Pancreas (tissue), 10 donors: ENCODE data around the gene MRPL46. TPM values are rescaled to one million over a fixed set of nuclear protein-coding genes. Genes with fewer than 3 reads are reported as not detected.

Source experiments
- ATAC-seq, 4 donors: fragments of 200-7000 bp; cut with Tn5 transposase; one replicate each; pipeline versions ENCODE4 v1.8.0 to v1.9.1; 2020; ENCODE audit warnings: mild to moderate bottlenecking in 4 of 4, moderate library complexity in 4 of 4
- DNase-seq, 6 donors: peaks; one replicate each; pipeline ENCODE4 v3.0.0-alpha.2; 2020
- FAIRE-seq: peaks from 2 replicates; lab custom pipeline; 2012; peaks lifted over from hg19 to GRCh38; lab: Jason Lieb, UNC
- H3K27ac ChIP-seq, 4 donors: fragments of 200-600 bp; sonication (generic); 1 replicate in 3 of 4; 2 replicates in 1 of 4; pipeline versions ENCODE4 v1.5.0 to v1.8.0; 2020
- H3K27me3 ChIP-seq, 4 donors: fragments of 200-600 bp; one replicate each; pipeline ENCODE4 v1.8.0; 2021
- H3K36me3 ChIP-seq, 3 donors: fragments of 200-600 bp; sonication (generic) in 1 of 3; one replicate each; pipeline versions ENCODE4 v1.5.0 to v1.8.0; 2020 to 2021
- H3K4me1 ChIP-seq, 3 donors: fragments of 200-600 bp; one replicate each; pipeline ENCODE4 v1.8.0; 2021
- H3K4me3 ChIP-seq, 4 donors: fragments of 200-600 bp; sonication (generic) in 2 of 4; one replicate each; pipeline versions ENCODE4 v1.5.0 to v1.8.0; 2020 to 2021
- H3K9me3 ChIP-seq, 4 donors: fragments of 200-600 bp; one replicate each; pipeline ENCODE4 v1.8.0; 2021
- CTCF ChIP-seq, 4 donors: fragments of 200-600 bp; sonication (generic) in 3 of 4; IDR thresholded peaks; one replicate each; pipeline versions ENCODE4 v1.5.0 to v1.8.0; 2021; ENCODE audit warnings: antibody characterized with exemption in 4 of 4
- WGBS, 2 donors: extraction: QIAGEN DNeasy Blood & Tissue Kit; methylation state at CpG; one replicate each; pipeline ENCODE4 v1.1.7; 2013; 5-methylcytosine and 5-hydroxymethylcytosine counted together
- intact Hi-C, 3 donors: fragments of 100-400 bp; cut with DNase I; formaldehyde crosslinking; loops; one replicate each; pipeline versions ENCODE4 v1.11.1 to v1.14.2; 2022
- polyA plus RNA-seq, 2 donors: library from polyadenylated mRNA; stranded (reverse); fragments of 200-250 nt; gene quantifications; one replicate each; pipeline ENCODE4 v1.2.3, GENCODE V29; 2013
- total RNA-seq, 6 donors: library from RNA; stranded (reverse); fragmentation: NEBNext Ultra II Directional in 4 of 6; extraction: Animal tissue kit (Norgen Biotek cat#: 25700) in 4 of 6; gene quantifications; one replicate each; pipeline versions ENCODE4 v1.2.1 to v1.2.4, GENCODE V29; 2021 to 2023
- donor health status: healthy with polysubstance abuse.
- donor health status: DM: no; HTN: no; CAD: no; lungs with moderate emphysema.
- donor health status: DM: no; HTN: no; CAD: no.
- donor health status: control.
- donor health status: control.
- donor health status: Bipolar disorder and iron deficiency.
- donor health status: DM: yes; HTN: yes; CAD: no.
- donor health status: DM: no; HTN: no; CAD: no.
- donor health status: DM: no; HTN: no; CAD: no.
- donor health status: DM: yes; HTN: yes; CAD: no.

Gene MRPL46
- total and polyA plus RNA-seq, 8 donors, result 6.2 to 18.9 (median 9.1) TPM

GRCh38 chr15:88431441-88431840 is 35.7 kb downstream of the MRPL46 start:
- WGBS, 2 donors, result 60 to 69% methylated on average over 10 of the region's 10 CpGs

GRCh38 chr15:88430051-88430450 is 37.1 kb downstream of the MRPL46 start:
- no peaks in the 10 kb centered on the region for H3K36me3 ChIP-seq
- intact Hi-C loops, result no loop called here
- no peak overlapping the region for H3K27ac ChIP-seq
- no peaks in the 10 kb centered on the region for H3K4me1 ChIP-seq
- H3K27me3 ChIP-seq, result peaks cover 0 to 7% (median 0%) of the 10 kb centered on the region in 4 donors
- no peak for TF ChIP-seq CTCF (IDR thresholded peaks at IDR 0.05)
- H3K4me3 ChIP-seq, result no peak overlapping the region
- H3K9me3 ChIP-seq, result no peaks in the 10 kb centered on the region
- DNase-seq (no peak), FAIRE-seq (no peak), ATAC-seq (no peak)

More at GRCh38 chr15:88431441-88431840, 35.7 kb downstream of the MRPL46 start:
- DNase-seq, result no peak
- H3K9me3 ChIP-seq, result no peaks in the 10 kb centered on the region
- H3K4me1 ChIP-seq, result no peaks in the 10 kb centered on the region
- ATAC-seq, result no peak
- H3K27ac ChIP-seq, result no peak overlapping the region
- FAIRE-seq, result no peak
- no peak overlapping the region for H3K4me3 ChIP-seq
- intact Hi-C loops, result no loop called here
- H3K36me3 ChIP-seq, result no peaks in the 10 kb centered on the region
- no peak for TF ChIP-seq CTCF (IDR thresholded peaks at IDR 0.05)
- peaks cover 0 to 7% (median 0%) of the 10 kb centered on the region in 4 donors for H3K27me3 ChIP-seq

GRCh38 chr15:88428805-88429605 is 38.2 kb downstream of the MRPL46 start:
- intact Hi-C loops, result no loop called here

GRCh38 chr15:88428053-88428452 is 39.1 kb downstream of the MRPL46 start:
- no peak overlapping the region for H3K4me3 ChIP-seq
- DNase-seq, result no peak
- no peak for FAIRE-seq

More at GRCh38 chr15:88428805-88429605, 38.2 kb downstream of the MRPL46 start:
- Histone ChIP-seq H3K36me3 (no peaks in the 10 kb centered on the region), H3K9me3 (no peaks in the 10 kb centered on the region), H3K27me3 (peaks cover 0 to 3% (median 0%) of the 10 kb centered on the region in 4 donors), H3K27ac (no peak overlapping the region), H3K4me3 (no peak overlapping the region), H3K4me1 (no peaks in the 10 kb centered on the region)
- 51 to 60% methylated on average over 12 of the region's 12 CpGs for WGBS, 2 donors
- TF ChIP-seq CTCF (IDR thresholded peaks at IDR 0.05), result no peak
- ATAC-seq, result no peak
- no peak for FAIRE-seq
- no peak for DNase-seq

More at GRCh38 chr15:88428053-88428452, 39.1 kb downstream of the MRPL46 start:
- intact Hi-C loops, result no loop called here
- H3K9me3 ChIP-seq, result no peaks in the 10 kb centered on the region
- no peak overlapping the region for H3K27ac ChIP-seq
- peaks cover 0 to 3% (median 0%) of the 10 kb centered on the region in 4 donors for H3K27me3 ChIP-seq
- WGBS, 2 donors, result 28 to 33% methylated on average over 9 of the region's 9 CpGs
- TF ChIP-seq CTCF (IDR thresholded peaks at IDR 0.05), result no peak
- ATAC-seq, result no peak
- H3K36me3 ChIP-seq, result no peaks in the 10 kb centered on the region
- no peaks in the 10 kb centered on the region for H3K4me1 ChIP-seq
